Measurements from ENCODE around the gene FOXD2. TPM values are rescaled to one million over a fixed set of nuclear protein-coding genes. Genes with fewer than 3 reads are reported as not detected.

Gene FOXD2
- total and polyA plus RNA-seq, 2 donors (not counting 1 experiment from before 2014, with no cell fraction given), result 0.19 to 0.83 TPM

DNA sequence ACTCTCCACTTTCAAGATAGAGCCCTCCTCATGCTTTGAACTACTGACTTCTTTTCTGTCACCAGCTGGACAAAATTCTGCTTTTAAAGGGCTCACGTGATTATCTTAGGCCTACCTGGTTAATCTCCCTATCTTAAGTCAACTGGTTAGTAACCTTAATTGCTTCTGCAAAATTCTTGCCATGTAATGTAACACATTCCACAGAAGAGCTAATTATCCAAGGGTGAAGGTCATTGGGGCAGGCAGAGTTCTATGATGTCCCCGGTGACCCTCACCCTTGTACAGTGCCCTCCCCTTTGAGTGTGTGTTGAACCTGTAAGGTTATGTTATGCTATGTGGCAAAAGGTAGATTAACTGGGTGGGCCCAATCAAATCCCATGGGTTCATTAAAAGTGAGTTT, 47.0 kb upstream of the FOXD2 start:
- no peak for TF ChIP-seq EZH2 (IDR thresholded peaks at IDR 0.05; ENCODE audit: low read length, missing control alignments)
- TF ChIP-seq, protein P1, sequence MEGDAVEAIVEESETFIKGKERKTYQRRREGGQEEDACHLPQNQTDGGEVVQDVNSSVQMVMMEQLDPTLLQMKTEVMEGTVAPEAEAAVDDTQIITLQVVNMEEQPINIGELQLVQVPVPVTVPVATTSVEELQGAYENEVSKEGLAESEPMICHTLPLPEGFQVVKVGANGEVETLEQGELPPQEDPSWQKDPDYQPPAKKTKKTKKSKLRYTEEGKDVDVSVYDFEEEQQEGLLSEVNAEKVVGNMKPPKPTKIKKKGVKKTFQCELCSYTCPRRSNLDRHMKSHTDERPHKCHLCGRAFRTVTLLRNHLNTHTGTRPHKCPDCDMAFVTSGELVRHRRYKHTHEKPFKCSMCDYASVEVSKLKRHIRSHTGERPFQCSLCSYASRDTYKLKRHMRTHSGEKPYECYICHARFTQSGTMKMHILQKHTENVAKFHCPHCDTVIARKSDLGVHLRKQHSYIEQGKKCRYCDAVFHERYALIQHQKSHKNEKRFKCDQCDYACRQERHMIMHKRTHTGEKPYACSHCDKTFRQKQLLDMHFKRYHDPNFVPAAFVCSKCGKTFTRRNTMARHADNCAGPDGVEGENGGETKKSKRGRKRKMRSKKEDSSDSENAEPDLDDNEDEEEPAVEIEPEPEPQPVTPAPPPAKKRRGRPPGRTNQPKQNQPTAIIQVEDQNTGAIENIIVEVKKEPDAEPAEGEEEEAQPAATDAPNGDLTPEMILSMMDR (conservative IDR thresholded peaks at IDR 0.05 in 1 of 2, IDR thresholded peaks at IDR 0.05 in 1 of 2; ENCODE audit: low read depth in 1 of 2, low read length in 2 of 2), result no peak
- no peaks in the 10 kb centered on the region for H3K79me2 ChIP-seq (ENCODE audit: control insufficient read depth, insufficient read depth, low read length)
- no peak overlapping the region for H2AFZ ChIP-seq (ENCODE audit: low read length)
- no peak overlapping the region for H3K4me2 ChIP-seq (ENCODE audit: extremely low read depth, insufficient read depth, low read length)
- H3K4me3 ChIP-seq (replicated peaks in 1 of 4; ENCODE audit: control extremely low read depth in 1 of 4, insufficient read depth in 1 of 4, low read depth in 3 of 4, low read length in 4 of 4), result no peak overlapping the region
- no peaks in the 10 kb centered on the region for H3K9me3 ChIP-seq (ENCODE audit: control insufficient read depth, insufficient read depth, low read depth, low read length)
- H3K27me3 ChIP-seq (ENCODE audit: control insufficient read depth, insufficient read depth, low read length), result no peaks in the 10 kb centered on the region
- no peaks in the 10 kb centered on the region for H4K20me1 ChIP-seq (ENCODE audit: control insufficient read depth, extremely low read depth, insufficient read depth, low read length)
- no peaks in the 10 kb centered on the region for H3K4me1 ChIP-seq (ENCODE audit: control insufficient read depth, extremely low read depth, insufficient read depth, low read length)
- H3K9ac ChIP-seq (ENCODE audit: insufficient read depth, low read length), result no peak overlapping the region
- H3K27ac ChIP-seq (ENCODE audit: insufficient read depth, low read length), result no peak overlapping the region
- no peak for DNase-seq (ENCODE audit: low read depth in 2 of 2)
- no peaks in the 10 kb centered on the region for H3K36me3 ChIP-seq (ENCODE audit: control insufficient read depth, insufficient read depth, low read length)

DNA sequence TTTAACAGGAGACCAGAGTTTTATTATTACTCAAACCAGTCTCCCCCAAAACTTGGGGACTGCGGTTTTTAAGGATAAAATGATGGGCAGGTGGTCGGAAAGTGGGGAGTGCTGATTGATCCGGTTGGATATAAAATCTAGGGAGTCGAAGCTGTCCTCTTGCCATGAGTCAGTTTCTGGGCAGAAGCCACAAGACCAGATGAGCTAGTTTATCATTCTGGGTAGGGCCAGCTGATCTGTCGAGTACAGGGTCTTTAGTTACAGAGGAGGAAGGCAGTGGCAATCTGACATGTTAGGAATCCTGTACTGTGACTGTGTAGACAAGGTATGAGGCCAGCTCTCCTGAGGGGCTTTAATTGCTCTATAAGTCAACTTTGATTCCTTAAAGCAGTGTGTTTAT, 44.7 kb upstream of the FOXD2 start:
- Histone ChIP-seq H2AFZ (ENCODE audit: low read length) (no peak overlapping the region), H3K4me1 (ENCODE audit: control insufficient read depth, extremely low read depth, insufficient read depth, low read length) (no peaks in the 10 kb centered on the region), H3K27me3 (ENCODE audit: control insufficient read depth, insufficient read depth, low read length) (no peaks in the 10 kb centered on the region), H3K4me3 (replicated peaks in 1 of 4; ENCODE audit: control extremely low read depth in 1 of 4, insufficient read depth in 1 of 4, low read depth in 3 of 4, low read length in 4 of 4) (no peak overlapping the region), H3K79me2 (ENCODE audit: control insufficient read depth, insufficient read depth, low read length) (no peaks in the 10 kb centered on the region), H3K4me2 (ENCODE audit: extremely low read depth, insufficient read depth, low read length) (no peak overlapping the region), H3K27ac (ENCODE audit: insufficient read depth, low read length) (no peak overlapping the region), H3K9me3 (ENCODE audit: control insufficient read depth, insufficient read depth, low read depth, low read length) (no peaks in the 10 kb centered on the region), H4K20me1 (ENCODE audit: control insufficient read depth, extremely low read depth, insufficient read depth, low read length) (no peaks in the 10 kb centered on the region), H3K36me3 (ENCODE audit: control insufficient read depth, insufficient read depth, low read length) (no peaks in the 10 kb centered on the region), H3K9ac (ENCODE audit: insufficient read depth, low read length) (no peak overlapping the region)
- DNase-seq (ENCODE audit: low read depth in 2 of 2), result peak in 1 of 2 donors; percentile 16
- TF ChIP-seq, protein P1 (conservative IDR thresholded peaks at IDR 0.05 in 1 of 2, IDR thresholded peaks at IDR 0.05 in 1 of 2; ENCODE audit: low read depth in 1 of 2, low read length in 2 of 2), result no peak
- TF ChIP-seq EZH2 (IDR thresholded peaks at IDR 0.05; ENCODE audit: low read length, missing control alignments), result no peak

DNA sequence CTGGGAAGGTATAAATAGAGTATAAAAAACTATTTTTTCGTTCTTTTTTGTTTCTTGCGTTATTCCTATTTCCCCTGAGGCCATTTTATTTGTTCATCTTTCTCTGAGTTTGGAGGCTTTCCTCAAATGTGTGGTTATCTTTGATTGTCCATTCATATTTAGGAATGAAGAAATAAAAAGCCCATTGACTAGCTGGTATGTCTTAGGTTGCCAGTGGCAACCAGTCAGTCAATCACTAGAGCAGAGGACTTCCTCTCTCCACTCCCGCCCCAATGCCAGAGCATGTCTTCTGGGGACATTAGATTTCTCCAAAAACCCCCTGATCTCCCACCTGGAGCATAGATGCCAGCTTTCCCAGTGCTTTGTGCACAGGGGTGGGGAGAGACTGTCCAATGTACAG, 42.4 kb upstream of the FOXD2 start:
- Histone ChIP-seq H4K20me1 (ENCODE audit: control insufficient read depth, extremely low read depth, insufficient read depth, low read length) (no peaks in the 10 kb centered on the region), H3K4me1 (ENCODE audit: control insufficient read depth, extremely low read depth, insufficient read depth, low read length) (no peaks in the 10 kb centered on the region), H3K27ac (ENCODE audit: insufficient read depth, low read length) (no peak overlapping the region), H3K4me3 (replicated peaks in 1 of 4; ENCODE audit: control extremely low read depth in 1 of 4, insufficient read depth in 1 of 4, low read depth in 3 of 4, low read length in 4 of 4) (no peak overlapping the region), H3K4me2 (ENCODE audit: extremely low read depth, insufficient read depth, low read length) (no peak overlapping the region), H3K9ac (ENCODE audit: insufficient read depth, low read length) (no peak overlapping the region), H2AFZ (ENCODE audit: low read length) (no peak overlapping the region), H3K9me3 (ENCODE audit: control insufficient read depth, insufficient read depth, low read depth, low read length) (no peaks in the 10 kb centered on the region), H3K79me2 (ENCODE audit: control insufficient read depth, insufficient read depth, low read length) (no peaks in the 10 kb centered on the region), H3K36me3 (ENCODE audit: control insufficient read depth, insufficient read depth, low read length) (no peaks in the 10 kb centered on the region), H3K27me3 (ENCODE audit: control insufficient read depth, insufficient read depth, low read length) (peaks cover 6% of the 10 kb centered on the region)
- no peak for DNase-seq (ENCODE audit: low read depth in 2 of 2)
- TF ChIP-seq, protein P1 (conservative IDR thresholded peaks at IDR 0.05 in 1 of 2, IDR thresholded peaks at IDR 0.05 in 1 of 2; ENCODE audit: low read depth in 1 of 2, low read length in 2 of 2), result no peak
- TF ChIP-seq EZH2 (IDR thresholded peaks at IDR 0.05; ENCODE audit: low read length, missing control alignments), result no peak
